ENCODE results near the gene GFOD2.
A peak's percentile ranks its signal among the peaks of the same experiment; 100 is the strongest.

Gene GFOD2

DNA sequence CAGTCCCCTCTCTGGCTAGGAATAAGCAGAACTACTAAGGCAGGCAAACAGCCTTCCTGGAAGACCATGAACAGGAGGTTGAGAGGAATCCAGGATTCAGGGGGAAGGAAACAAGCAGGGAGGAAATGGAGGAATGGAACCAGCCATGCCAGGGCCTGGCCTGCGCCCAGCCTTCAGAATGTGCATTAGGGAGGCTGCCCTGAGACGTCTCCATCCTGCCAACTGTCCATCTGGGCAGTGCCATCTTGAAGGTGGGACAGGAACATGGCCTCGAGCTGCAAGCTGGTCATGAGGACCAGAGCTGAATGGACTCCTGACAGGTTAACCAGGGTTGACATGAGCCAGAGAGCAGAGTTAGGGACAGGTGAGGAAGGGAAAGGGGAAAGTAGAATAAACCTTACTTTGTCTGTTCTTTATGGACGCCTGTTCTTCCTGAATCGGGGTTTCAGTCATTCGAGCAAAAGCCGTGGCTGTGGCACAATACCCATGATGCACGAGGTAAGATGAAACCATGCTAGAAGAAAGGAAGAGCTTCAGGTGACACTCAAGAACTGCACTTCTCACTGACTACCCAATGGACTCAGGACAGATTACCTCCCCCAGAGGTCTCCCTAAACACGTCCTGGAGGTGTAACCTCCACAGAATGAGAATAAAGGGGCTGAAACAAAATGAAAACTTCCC, 12.1 kb upstream of the GFOD2 start:
- Histone ChIP-seq H3K36me3 (ENCODE audit: control insufficient read depth, insufficient read depth, low read length) (peaks cover 32% of the 10 kb centered on the region), H3K9ac (ENCODE audit: low read depth, low read length) (no peak overlapping the region), H3K4me3 (ENCODE audit: low read depth, low read length) (no peak overlapping the region), H3K4me1 (ENCODE audit: control insufficient read depth, insufficient read depth, low read length) (no peaks in the 10 kb centered on the region), H3K27me3 (ENCODE audit: control insufficient read depth, insufficient read depth, low read length) (no peaks in the 10 kb centered on the region), H3K9me3 (ENCODE audit: control insufficient read depth, insufficient read depth, low read length) (no peaks in the 10 kb centered on the region)

DNA sequence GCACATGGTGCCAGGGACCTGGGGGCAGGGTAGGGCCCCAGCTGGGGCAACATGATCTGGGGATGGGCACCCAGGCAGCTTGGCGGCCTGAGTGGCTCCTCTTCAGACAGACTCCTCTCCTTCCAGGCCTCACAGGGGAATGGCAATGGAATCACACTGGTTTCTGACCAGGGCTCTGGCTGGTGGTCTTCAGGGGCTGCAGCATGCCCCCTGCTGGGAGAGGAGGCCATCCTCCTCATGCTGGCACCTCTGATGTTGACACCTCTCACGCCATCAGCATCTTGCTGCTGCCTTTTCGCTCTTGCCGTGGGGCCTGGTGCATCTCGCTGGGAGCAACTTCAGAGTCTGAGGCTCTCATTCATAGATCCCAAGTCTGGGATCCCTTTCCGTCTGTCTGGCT, 11.2 kb upstream of the GFOD2 start:
- H3K9me3 ChIP-seq (ENCODE audit: control insufficient read depth, insufficient read depth, low read length): no peaks in the 10 kb centered on the region
- H3K4me1 ChIP-seq (ENCODE audit: control insufficient read depth, insufficient read depth, low read length): no peaks in the 10 kb centered on the region
- H3K36me3 ChIP-seq (ENCODE audit: control insufficient read depth, insufficient read depth, low read length): peaks cover 32% of the 10 kb centered on the region
- no peak overlapping the region for H3K9ac ChIP-seq (ENCODE audit: low read depth, low read length)
- no peaks in the 10 kb centered on the region for H3K27me3 ChIP-seq (ENCODE audit: control insufficient read depth, insufficient read depth, low read length)
- H3K4me3 ChIP-seq (ENCODE audit: low read depth, low read length): no peak overlapping the region

- Histone ChIP-seq H3K27me3 (ENCODE audit: control insufficient read depth, insufficient read depth, low read length) (no peaks in the 10 kb centered on the region), H3K9me3 (ENCODE audit: control insufficient read depth, insufficient read depth, low read length) (no peaks in the 10 kb centered on the region), H3K4me1 (ENCODE audit: control insufficient read depth, insufficient read depth, low read length) (no peaks in the 10 kb centered on the region), H3K9ac (ENCODE audit: low read depth, low read length) (no peak overlapping the region), H3K4me3 (ENCODE audit: low read depth, low read length) (no peak overlapping the region), H3K36me3 (ENCODE audit: control insufficient read depth, insufficient read depth, low read length) (peaks cover 34% of the 10 kb centered on the region)
Observed at GRCh38 chr16:67729636-67730248, 10.6 kb upstream of the GFOD2 start.

GRCh38 chr16:67727521-67728485, 8.7 kb upstream of the GFOD2 start:
- H3K36me3 ChIP-seq (ENCODE audit: control insufficient read depth, insufficient read depth, low read length): peaks cover 36% of the 10 kb centered on the region

DNA sequence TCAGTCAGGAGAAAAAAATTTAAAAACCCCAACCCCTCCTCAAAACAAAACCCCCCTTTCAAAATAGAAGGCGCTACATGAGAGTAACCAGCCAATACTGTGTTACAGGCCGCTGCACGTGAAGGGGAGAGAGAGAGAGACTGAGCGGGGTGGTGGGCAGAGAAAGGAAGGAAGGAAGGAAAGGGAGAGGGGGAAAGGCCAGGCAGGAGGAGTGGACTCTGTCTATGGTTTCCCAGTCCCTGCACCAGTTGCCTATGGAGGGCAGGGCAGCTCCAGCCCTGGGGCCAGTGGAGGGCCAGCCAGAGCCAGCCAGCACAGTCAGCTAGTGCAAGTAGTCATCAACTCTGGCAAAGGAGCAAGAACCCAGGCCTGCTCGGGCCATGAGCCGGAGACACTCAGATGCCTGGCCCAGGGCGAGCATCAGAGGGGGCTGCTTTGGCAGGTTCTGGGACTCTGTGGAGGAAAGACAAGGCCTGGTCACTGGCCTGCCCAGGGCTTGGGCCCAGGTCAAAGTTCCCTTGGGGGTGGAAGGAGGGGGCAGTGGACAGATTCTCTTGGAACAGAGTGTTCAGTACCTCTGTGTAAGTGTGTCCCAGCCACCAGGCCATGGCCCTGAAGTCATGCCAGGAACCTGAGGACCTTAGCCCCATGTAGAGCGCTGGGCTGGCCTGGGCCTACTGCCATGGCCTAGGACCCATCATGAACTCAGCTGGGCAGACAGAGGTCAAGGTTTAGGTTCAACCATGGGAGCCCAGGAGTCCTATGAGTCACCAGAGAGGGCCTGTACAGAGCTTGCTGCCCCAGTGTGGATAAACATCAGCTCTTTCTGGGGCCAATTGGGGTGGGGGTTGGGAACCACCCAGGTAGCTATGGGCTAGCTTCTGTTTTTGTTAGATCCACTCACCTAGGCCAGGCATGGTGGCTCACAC, 7.3 kb upstream of the GFOD2 start:
- H3K9me3 ChIP-seq (ENCODE audit: control insufficient read depth, insufficient read depth, low read length): no peaks in the 10 kb centered on the region
- no peaks in the 10 kb centered on the region for H3K27me3 ChIP-seq (ENCODE audit: control insufficient read depth, insufficient read depth, low read length)
- H3K4me1 ChIP-seq (ENCODE audit: control insufficient read depth, insufficient read depth, low read length): no peaks in the 10 kb centered on the region
- no peak overlapping the region for H3K4me3 ChIP-seq (ENCODE audit: low read depth, low read length)
- peaks cover 33% of the 10 kb centered on the region for H3K36me3 ChIP-seq (ENCODE audit: control insufficient read depth, insufficient read depth, low read length)
- no peak overlapping the region for H3K9ac ChIP-seq (ENCODE audit: low read depth, low read length)

More at GRCh38 chr16:67727521-67728485, 8.7 kb upstream of the GFOD2 start:
- no peaks in the 10 kb centered on the region for H3K4me1 ChIP-seq (ENCODE audit: control insufficient read depth, insufficient read depth, low read length)
- no peak overlapping the region for H3K9ac ChIP-seq (ENCODE audit: low read depth, low read length)
- H3K9me3 ChIP-seq (ENCODE audit: control insufficient read depth, insufficient read depth, low read length): no peaks in the 10 kb centered on the region
- H3K4me3 ChIP-seq (ENCODE audit: low read depth, low read length): no peak overlapping the region
- H3K27me3 ChIP-seq (ENCODE audit: control insufficient read depth, insufficient read depth, low read length): no peaks in the 10 kb centered on the region

- peaks cover 4% of the 10 kb centered on the region for H3K4me1 ChIP-seq (ENCODE audit: control insufficient read depth, insufficient read depth, low read length)
- no peaks in the 10 kb centered on the region for H3K27me3 ChIP-seq (ENCODE audit: control insufficient read depth, insufficient read depth, low read length)
- no peak overlapping the region for H3K4me3 ChIP-seq (ENCODE audit: low read depth, low read length)
- no peaks in the 10 kb centered on the region for H3K9me3 ChIP-seq (ENCODE audit: control insufficient read depth, insufficient read depth, low read length)
- H3K36me3 ChIP-seq (ENCODE audit: control insufficient read depth, insufficient read depth, low read length): peaks cover 25% of the 10 kb centered on the region
- no peak overlapping the region for H3K9ac ChIP-seq (ENCODE audit: low read depth, low read length)
Observed at GRCh38 chr16:67723911-67724305, 4.8 kb upstream of the GFOD2 start.

DNA sequence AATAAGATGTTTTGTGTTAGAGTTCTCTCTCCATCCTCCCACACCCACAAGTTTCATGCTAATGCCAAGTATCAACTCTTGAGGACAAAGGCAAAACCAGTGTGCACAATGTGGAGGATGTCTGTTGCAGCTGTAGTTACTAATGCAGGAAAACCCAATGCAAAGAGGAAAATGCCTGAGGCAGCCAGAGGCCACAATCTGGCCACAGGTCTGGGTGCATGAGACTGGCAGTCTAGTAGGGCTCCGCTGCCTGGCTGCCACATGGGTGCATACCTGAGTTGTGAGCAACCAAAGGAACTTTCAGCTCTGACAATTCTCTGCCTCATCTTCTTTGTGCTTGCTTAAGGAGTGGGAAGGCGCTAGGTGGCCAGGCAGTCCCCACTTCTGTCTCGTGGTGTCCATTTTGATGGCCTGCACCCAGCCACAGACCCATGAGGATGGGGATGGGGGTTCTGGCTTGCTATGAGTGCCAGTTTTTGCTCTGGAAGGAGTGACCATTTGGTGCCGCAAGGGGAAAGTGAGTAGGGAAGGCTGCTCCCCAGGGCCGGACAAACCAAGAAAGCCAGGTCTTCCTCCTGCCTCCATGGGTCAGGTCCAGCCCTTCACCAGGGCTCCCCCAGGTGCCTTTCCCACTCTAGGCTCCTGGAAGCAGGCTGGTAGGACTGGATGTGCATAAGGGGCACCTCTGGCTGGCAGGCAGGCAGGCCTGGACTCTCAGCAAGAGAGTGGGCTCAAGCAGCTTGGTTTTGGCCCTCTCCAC, 4.2 kb upstream of the GFOD2 start:
- Histone ChIP-seq H3K9ac (ENCODE audit: low read depth, low read length) (no peak overlapping the region), H3K36me3 (ENCODE audit: control insufficient read depth, insufficient read depth, low read length) (peaks cover 21% of the 10 kb centered on the region), H3K27me3 (ENCODE audit: control insufficient read depth, insufficient read depth, low read length) (no peaks in the 10 kb centered on the region), H3K9me3 (ENCODE audit: control insufficient read depth, insufficient read depth, low read length) (no peaks in the 10 kb centered on the region), H3K4me1 (ENCODE audit: control insufficient read depth, insufficient read depth, low read length) (peaks cover 5% of the 10 kb centered on the region), H3K4me3 (ENCODE audit: low read depth, low read length) (no peak overlapping the region)

DNA sequence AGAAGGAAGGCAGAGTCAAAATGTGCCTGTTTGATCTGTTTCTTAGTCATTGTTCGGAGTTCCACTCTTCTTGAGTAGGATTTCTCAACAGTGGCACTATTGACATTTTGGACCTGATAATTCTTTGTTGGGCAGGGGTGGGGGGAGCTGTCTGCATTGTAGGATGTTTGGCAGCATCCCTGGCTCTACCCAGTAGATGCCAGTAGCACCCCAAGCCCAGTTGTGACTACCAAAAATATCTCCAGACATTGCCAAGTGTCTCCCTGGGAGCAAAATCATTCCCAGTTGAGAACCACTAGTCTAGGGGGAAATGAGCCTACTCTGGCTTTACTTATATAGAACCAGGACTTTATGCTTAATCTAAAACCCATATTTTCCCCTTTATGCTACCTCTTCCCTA, 1.1 kb upstream of the GFOD2 start:
- Histone ChIP-seq H3K27me3 (ENCODE audit: control insufficient read depth, insufficient read depth, low read length) (no peaks in the 10 kb centered on the region), H3K4me1 (ENCODE audit: control insufficient read depth, insufficient read depth, low read length) (peaks cover 12% of the 10 kb centered on the region), H3K36me3 (ENCODE audit: control insufficient read depth, insufficient read depth, low read length) (peaks cover 6% of the 10 kb centered on the region), H3K9me3 (ENCODE audit: control insufficient read depth, insufficient read depth, low read length) (no peaks in the 10 kb centered on the region), H3K9ac (ENCODE audit: low read depth, low read length) (no peak overlapping the region), H3K4me3 (ENCODE audit: low read depth, low read length) (peak overlapping the region; percentile 98)

DNA sequence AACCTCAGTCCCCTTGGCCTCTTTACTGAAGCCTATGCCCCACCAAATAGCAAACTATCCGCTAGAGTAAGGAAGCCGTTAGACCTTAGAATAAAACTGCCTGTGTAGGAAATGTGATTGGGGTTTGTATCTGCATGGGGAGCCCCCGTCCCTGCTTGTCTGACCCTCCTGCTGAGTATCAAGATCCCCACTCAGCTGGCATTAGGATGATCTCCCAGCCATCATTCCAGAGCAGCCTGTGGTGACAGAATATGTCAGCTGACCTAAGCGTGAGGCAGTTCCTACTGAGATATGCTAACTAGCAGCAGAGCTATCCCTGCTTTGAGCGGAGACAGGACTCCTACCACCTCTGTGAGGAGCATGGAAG, 645 bp upstream of the GFOD2 start:
- H3K36me3 ChIP-seq (ENCODE audit: control insufficient read depth, insufficient read depth, low read length): peaks cover 2% of the 10 kb centered on the region
- peak overlapping the region; percentile 98 for H3K4me3 ChIP-seq (ENCODE audit: low read depth, low read length)
- no peaks in the 10 kb centered on the region for H3K27me3 ChIP-seq (ENCODE audit: control insufficient read depth, insufficient read depth, low read length)
- H3K4me1 ChIP-seq (ENCODE audit: control insufficient read depth, insufficient read depth, low read length): peaks cover 12% of the 10 kb centered on the region
- no peaks in the 10 kb centered on the region for H3K9me3 ChIP-seq (ENCODE audit: control insufficient read depth, insufficient read depth, low read length)
- peak overlapping the region; percentile 71 for H3K9ac ChIP-seq (ENCODE audit: low read depth, low read length)

DNA sequence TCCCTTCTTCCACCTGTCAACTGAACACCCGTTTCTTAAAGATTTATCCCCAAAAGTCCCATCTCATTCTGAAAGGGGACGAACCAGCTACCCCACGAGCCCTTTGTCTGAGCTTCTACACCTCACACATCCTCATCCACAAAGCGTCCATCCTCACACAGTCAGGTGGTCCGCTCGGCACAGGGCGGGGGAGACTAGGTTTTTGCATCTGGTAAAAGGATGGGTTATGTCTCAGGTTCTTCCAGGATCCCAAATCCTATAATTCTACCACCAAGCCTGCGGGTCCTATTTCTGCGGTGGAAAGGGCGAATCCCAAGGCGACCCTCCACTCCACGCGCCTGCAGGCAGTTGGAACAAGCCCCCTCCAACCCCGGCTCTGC, 458 bp downstream of the GFOD2 start:
- no peaks in the 10 kb centered on the region for H3K27me3 ChIP-seq (ENCODE audit: control insufficient read depth, insufficient read depth, low read length)

More for the DNA sequence above, 458 bp downstream of the GFOD2 start:
- Histone ChIP-seq H3K4me1 (ENCODE audit: control insufficient read depth, insufficient read depth, low read length) (peaks cover 12% of the 10 kb centered on the region), H3K36me3 (ENCODE audit: control insufficient read depth, insufficient read depth, low read length) (no peaks in the 10 kb centered on the region), H3K9me3 (ENCODE audit: control insufficient read depth, insufficient read depth, low read length) (no peaks in the 10 kb centered on the region), H3K9ac (ENCODE audit: low read depth, low read length) (peak overlapping the region; percentile 79), H3K4me3 (ENCODE audit: low read depth, low read length) (peak overlapping the region; percentile 98)

Measured in iPS-15b (cell line).